HG03354 (cell line): Measurements from ENCODE around the gene SDHC.
"Not testable (repeated sequence)": the region's sequence is repeated elsewhere in the genome, so short reads cannot be mapped to it uniquely, and the experiment has no call there.

Source experiments
- ATAC-seq: cut with Tn5 transposase; IDR thresholded peaks from one replicate; pipeline ENCODE4 v1.9.1; 2021; ENCODE audit warnings: mild to moderate bottlenecking; ENCODE audit not compliant: unreplicated experiment, poor library complexity, severe bottlenecking

The SDHC gene

GRCh38 chr1:161409848-161410635 is 95.9 kb downstream of the SDHC start:
- peak; percentile 52 for ATAC-seq

- not testable (repeated sequence) for ATAC-seq
Measured at GRCh38 chr1:161410636-161410970, 96.4 kb downstream of the SDHC start.
